Measurements from ENCODE around the gene UBE2R2.

UBE2R2 gene

GRCh38 chr9:33809506-33809905, 7.5 kb upstream of the UBE2R2 start:
- no peak for TF ChIP-seq CTCF (conservative IDR thresholded peaks at IDR 0.05)
- H3K27ac ChIP-seq, result no peak overlapping the region

- peak; percentile 88 for TF ChIP-seq CTCF (conservative IDR thresholded peaks at IDR 0.05)
- no peak overlapping the region for H3K27ac ChIP-seq
Observed at GRCh38 chr9:33813712-33814641, 3.0 kb upstream of the UBE2R2 start.

- TF ChIP-seq CTCF (conservative IDR thresholded peaks at IDR 0.05), result no peak
- peak overlapping the region; percentile 100 for H3K27ac ChIP-seq
Observed at GRCh38 chr9:33815781-33816180, 1.2 kb upstream of the UBE2R2 start.

GRCh38 chr9:33817327-33818166, 587 bp downstream of the UBE2R2 start:
- peak; percentile 41 for TF ChIP-seq CTCF (conservative IDR thresholded peaks at IDR 0.05)
- H3K27ac ChIP-seq, result peak overlapping the region; percentile 100

GRCh38 chr9:33818167-33818846, 1.3 kb downstream of the UBE2R2 start:
- no peak for TF ChIP-seq CTCF (conservative IDR thresholded peaks at IDR 0.05)
- peak overlapping the region; percentile 100 for H3K27ac ChIP-seq

- peak overlapping the region; percentile 100 for H3K27ac ChIP-seq
- TF ChIP-seq CTCF (conservative IDR thresholded peaks at IDR 0.05), result no peak
Observed at GRCh38 chr9:33818847-33819500, 2.0 kb downstream of the UBE2R2 start.

Data from VCaP (cell line).